Stimulated activated naive B cell treated with anti-CD40 and anti-IgM and Interleukin-4, amounts not matched to agents 10 μg/mL and 1 μg/mL and 100 μg/mL, for 72 hours (primary cell): ENCODE measurements around the gene GPHN.

Experiments used
- ATAC-seq, 2 donors: fragments of 150-1000 bp; cut with Tn5 transposase; replicated peaks; 2 replicates each; pipeline ENCODE4 v1.10.0; 2021; ENCODE audit warnings: moderate library complexity in 1 of 2
- DNase-seq: peaks from one replicate; pipeline ENCODE4 v3.0.0; 2021
- H3K27ac Mint-ChIP-seq: one replicate; pipeline ENCODE4 v1.8.0; 2022; ENCODE audit warnings: mild to moderate bottlenecking, mixed read lengths
- H3K27me3 Mint-ChIP-seq, 2 donors: one replicate each; pipeline ENCODE4 v1.8.0; 2022; ENCODE audit warnings: mixed read lengths in 2 of 2
- H3K36me3 Mint-ChIP-seq, 2 donors: one replicate each; pipeline ENCODE4 v1.8.0; 2022; ENCODE audit warnings: mixed read lengths in 2 of 2, mild to moderate bottlenecking in 1 of 2
- H3K4me1 Mint-ChIP-seq, 2 donors: one replicate each; pipeline ENCODE4 v1.8.0; 2022; ENCODE audit warnings: mixed read lengths in 2 of 2, mild to moderate bottlenecking in 1 of 2
- H3K4me3 Mint-ChIP-seq, 2 donors: one replicate each; pipeline ENCODE4 v1.8.0; 2022; ENCODE audit warnings: mild to moderate bottlenecking in 2 of 2, mixed read lengths in 2 of 2, moderate library complexity in 1 of 2
- H3K9me3 Mint-ChIP-seq, 2 donors: one replicate each; pipeline ENCODE4 v1.8.0; 2022; ENCODE audit warnings: mixed read lengths in 2 of 2, mild to moderate bottlenecking in 1 of 2

The GPHN gene

DNA sequence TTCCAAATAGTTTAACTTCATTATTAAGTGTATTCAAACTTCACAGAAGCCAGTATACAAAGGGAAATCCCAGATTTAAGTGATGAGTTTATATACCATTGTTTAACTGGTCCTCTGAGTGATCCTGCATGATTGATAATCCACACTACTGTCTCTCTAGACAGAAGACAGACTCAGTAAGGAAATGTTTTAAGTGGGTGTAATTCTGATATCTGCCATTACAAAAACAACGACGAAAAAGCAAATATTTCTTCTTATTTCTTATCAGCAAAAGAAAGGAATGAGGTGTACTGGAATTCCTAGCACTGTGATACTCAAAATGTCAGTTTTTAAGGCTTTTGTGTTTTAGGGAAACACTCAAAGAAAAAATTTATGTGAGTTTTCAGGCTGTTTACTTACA lies 127.5 kb downstream of the GPHN start:
- ATAC-seq, result no peak
- Mint-ChIP-seq H3K4me1 (peaks cover 0 to 7% of the 10 kb centered on the region in 2 donors), H3K27ac (no peak overlapping the region), H3K4me3 (no peak overlapping the region), H3K36me3 (peaks cover 0 to 3% of the 10 kb centered on the region in 2 donors), H3K27me3 (no peaks in the 10 kb centered on the region), H3K9me3 (peaks cover 0 to 1% of the 10 kb centered on the region in 2 donors)
- no peak for DNase-seq

- H3K27me3 Mint-ChIP-seq, result no peaks in the 10 kb centered on the region
- peaks cover 0 to 3% of the 10 kb centered on the region in 2 donors for H3K36me3 Mint-ChIP-seq
- peaks cover 0 to 7% of the 10 kb centered on the region in 2 donors for H3K4me1 Mint-ChIP-seq
- ATAC-seq (no peak), DNase-seq (no peak)
- H3K4me3 Mint-ChIP-seq, result no peak overlapping the region
- peaks cover 0 to 1% of the 10 kb centered on the region in 2 donors for H3K9me3 Mint-ChIP-seq
- no peak overlapping the region for H3K27ac Mint-ChIP-seq
Measured at GRCh38 chr14:66636240-66636639, 128.3 kb downstream of the GPHN start.

GRCh38 chr14:66638689-66639088 lies 130.7 kb downstream of the GPHN start:
- no peak overlapping the region for H3K4me3 Mint-ChIP-seq
- ATAC-seq (no peak), DNase-seq (no peak)
- no peaks in the 10 kb centered on the region for H3K27me3 Mint-ChIP-seq
- no peaks in the 10 kb centered on the region for H3K36me3 Mint-ChIP-seq
- peaks cover 7 to 9% of the 10 kb centered on the region in 2 donors for H3K4me1 Mint-ChIP-seq
- no peak overlapping the region for H3K27ac Mint-ChIP-seq
- H3K9me3 Mint-ChIP-seq, result peaks cover 0 to 1% of the 10 kb centered on the region in 2 donors

- Mint-ChIP-seq H3K27me3 (no peaks in the 10 kb centered on the region), H3K4me1 (peaks cover 0 to 9% of the 10 kb centered on the region in 2 donors), H3K9me3 (no peaks in the 10 kb centered on the region), H3K27ac (no peak overlapping the region), H3K4me3 (no peak overlapping the region), H3K36me3 (no peaks in the 10 kb centered on the region)
- no peak for ATAC-seq
- DNase-seq, result no peak
Measured at GRCh38 chr14:66641861-66642635, 134.1 kb downstream of the GPHN start.

DNA sequence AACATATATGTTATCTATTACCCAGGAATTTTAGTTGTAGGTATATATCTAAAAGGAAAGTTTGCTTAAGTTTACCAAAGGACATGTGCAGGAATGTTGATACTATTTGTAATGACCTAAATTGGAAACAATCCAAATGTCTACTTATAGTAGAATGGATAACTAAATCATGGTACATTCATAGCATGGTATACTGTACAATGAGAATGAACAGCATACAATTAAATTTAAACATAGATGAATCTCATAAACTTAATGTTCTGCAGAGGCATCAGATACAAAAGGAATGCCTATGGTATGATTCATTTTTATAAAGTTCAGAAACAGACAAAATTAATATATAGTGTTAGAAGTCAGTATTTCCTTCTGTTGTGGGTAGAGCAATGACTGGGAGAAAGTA lies 135.4 kb downstream of the GPHN start:
- ATAC-seq (no peak), DNase-seq (no peak)
- Mint-ChIP-seq H3K27me3 (no peaks in the 10 kb centered on the region), H3K27ac (no peak overlapping the region), H3K4me1 (peaks cover 0 to 9% of the 10 kb centered on the region in 2 donors), H3K36me3 (no peaks in the 10 kb centered on the region), H3K4me3 (no peak overlapping the region), H3K9me3 (no peaks in the 10 kb centered on the region)

- DNase-seq (no peak), ATAC-seq (no peak)
- Mint-ChIP-seq H3K4me3 (no peak overlapping the region), H3K4me1 (peaks cover 2 to 19% of the 10 kb centered on the region in 2 donors), H3K27ac (no peak overlapping the region), H3K9me3 (no peaks in the 10 kb centered on the region), H3K27me3 (no peaks in the 10 kb centered on the region), H3K36me3 (no peaks in the 10 kb centered on the region)
Measured at GRCh38 chr14:66645716-66646115, 137.8 kb downstream of the GPHN start.

GRCh38 chr14:66649498-66649897 lies 141.6 kb downstream of the GPHN start:
- no peaks in the 10 kb centered on the region for H3K9me3 Mint-ChIP-seq
- peak in 1 of 2 donors; percentile 42 for ATAC-seq
- peaks cover 0 to 2% of the 10 kb centered on the region in 2 donors for H3K36me3 Mint-ChIP-seq
- H3K27ac Mint-ChIP-seq, result no peak overlapping the region
- no peaks in the 10 kb centered on the region for H3K27me3 Mint-ChIP-seq
- no peak overlapping the region for H3K4me3 Mint-ChIP-seq
- no peak for DNase-seq
- peaks cover 2 to 10% of the 10 kb centered on the region in 2 donors for H3K4me1 Mint-ChIP-seq

DNA sequence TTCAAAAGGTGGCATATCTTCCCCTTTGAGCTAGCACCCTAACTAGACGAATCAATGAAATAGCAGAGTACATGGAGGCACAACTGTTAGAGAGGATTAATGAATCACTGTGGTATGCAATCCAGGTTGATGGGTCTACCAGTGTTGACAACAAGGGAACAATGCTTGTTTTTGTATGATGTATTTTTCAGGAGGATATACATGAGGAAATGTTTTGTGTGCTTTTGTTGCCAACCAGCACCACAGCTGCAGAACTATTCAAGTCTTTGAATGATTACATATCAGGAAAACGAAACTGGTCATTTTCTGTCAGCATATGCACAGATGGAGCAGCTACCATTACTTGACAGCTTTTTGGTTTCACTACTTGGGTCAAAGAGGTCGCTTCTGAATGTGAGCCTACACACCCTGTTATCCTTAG lies 142.6 kb downstream of the GPHN start:
- H3K36me3 Mint-ChIP-seq, result peaks cover 0 to 3% of the 10 kb centered on the region in 2 donors
- no peak for DNase-seq
- ATAC-seq, result no peak
- H3K4me1 Mint-ChIP-seq, result peaks cover 2 to 10% of the 10 kb centered on the region in 2 donors
- H3K4me3 Mint-ChIP-seq, result no peak overlapping the region
- no peaks in the 10 kb centered on the region for H3K9me3 Mint-ChIP-seq
- no peaks in the 10 kb centered on the region for H3K27me3 Mint-ChIP-seq
- H3K27ac Mint-ChIP-seq, result peak overlapping the region; percentile 25

- no peaks in the 10 kb centered on the region for H3K27me3 Mint-ChIP-seq
- no peak overlapping the region for H3K4me3 Mint-ChIP-seq
- DNase-seq (no peak), ATAC-seq (no peak)
- peaks cover 2 to 10% of the 10 kb centered on the region in 2 donors for H3K4me1 Mint-ChIP-seq
- H3K36me3 Mint-ChIP-seq, result peaks cover 5 to 11% of the 10 kb centered on the region in 2 donors
- H3K27ac Mint-ChIP-seq, result no peak overlapping the region
- H3K9me3 Mint-ChIP-seq, result peaks cover 5 to 8% of the 10 kb centered on the region in 2 donors
Measured at GRCh38 chr14:66651536-66652220, 143.7 kb downstream of the GPHN start.

GRCh38 chr14:66652525-66653106 lies 144.7 kb downstream of the GPHN start:
- ATAC-seq (no peak), DNase-seq (no peak)
- peaks cover 7 to 15% of the 10 kb centered on the region in 2 donors for H3K36me3 Mint-ChIP-seq
- H3K27me3 Mint-ChIP-seq, result no peaks in the 10 kb centered on the region
- no peak overlapping the region for H3K4me3 Mint-ChIP-seq
- H3K27ac Mint-ChIP-seq, result no peak overlapping the region
- H3K9me3 Mint-ChIP-seq, result peaks cover 5 to 9% of the 10 kb centered on the region in 2 donors
- H3K4me1 Mint-ChIP-seq, result peaks cover 2 to 10% of the 10 kb centered on the region in 2 donors

DNA sequence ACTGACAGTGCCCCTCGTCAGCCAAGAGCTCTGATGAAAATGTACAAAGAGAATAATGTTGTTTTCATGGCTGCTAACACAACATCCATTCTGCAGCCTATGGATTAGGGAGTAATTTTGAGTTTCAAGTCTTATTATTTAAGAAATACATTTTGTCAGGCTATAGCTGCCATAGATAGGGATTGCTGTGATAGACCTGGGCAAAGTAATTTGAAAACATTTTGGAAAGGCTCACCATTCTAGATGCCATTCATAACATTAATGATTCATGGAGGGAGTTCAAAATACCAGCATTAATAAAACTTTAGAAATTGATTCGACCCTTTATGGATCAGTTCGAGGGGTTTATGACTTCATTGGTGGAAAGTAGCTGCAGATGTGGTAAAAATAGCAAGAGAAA lies 149.8 kb downstream of the GPHN start:
- no peak for DNase-seq
- Mint-ChIP-seq H3K9me3 (peaks cover 15 to 23% of the 10 kb centered on the region in 2 donors), H3K4me1 (no peaks in the 10 kb centered on the region), H3K27me3 (no peaks in the 10 kb centered on the region), H3K27ac (no peak overlapping the region), H3K4me3 (no peak overlapping the region), H3K36me3 (peaks cover 17 to 35% of the 10 kb centered on the region in 2 donors)
- ATAC-seq, result no peak

- DNase-seq, result no peak
- no peak overlapping the region for H3K4me3 Mint-ChIP-seq
- peaks cover 25 to 30% of the 10 kb centered on the region in 2 donors for H3K9me3 Mint-ChIP-seq
- H3K27ac Mint-ChIP-seq, result no peak overlapping the region
- H3K36me3 Mint-ChIP-seq, result peaks cover 19 to 32% of the 10 kb centered on the region in 2 donors
- ATAC-seq, result no peak
- H3K27me3 Mint-ChIP-seq, result no peaks in the 10 kb centered on the region
- H3K4me1 Mint-ChIP-seq, result no peaks in the 10 kb centered on the region
Measured at GRCh38 chr14:66662374-66662773, 154.4 kb downstream of the GPHN start.

DNA sequence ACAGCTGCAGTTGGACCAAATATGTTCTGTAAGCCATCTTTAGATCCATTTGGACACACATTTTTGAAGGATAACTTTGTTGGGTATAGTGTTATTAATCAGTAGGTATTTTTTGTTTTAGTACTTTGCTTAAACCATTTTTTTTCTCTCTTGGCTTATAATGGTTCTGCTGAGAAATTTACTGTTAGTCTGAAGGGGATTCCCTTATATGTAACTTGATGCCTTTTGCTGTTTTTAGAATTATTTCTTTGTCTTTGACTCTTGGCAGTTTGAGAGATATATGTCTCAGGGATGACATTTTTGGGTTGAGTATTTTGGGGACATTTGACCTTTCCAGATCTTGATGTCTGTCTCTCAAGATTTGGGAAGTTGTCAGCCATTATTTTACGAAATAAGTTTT lies 169.8 kb downstream of the GPHN start:
- H3K36me3 Mint-ChIP-seq, result peaks cover 23 to 36% of the 10 kb centered on the region in 2 donors
- DNase-seq (no peak), ATAC-seq (no peak)
- H3K9me3 Mint-ChIP-seq, result peaks cover 25 to 29% of the 10 kb centered on the region in 2 donors
- no peak overlapping the region for H3K4me3 Mint-ChIP-seq
- H3K27me3 Mint-ChIP-seq, result no peaks in the 10 kb centered on the region
- H3K27ac Mint-ChIP-seq, result no peak overlapping the region
- H3K4me1 Mint-ChIP-seq, result peaks cover 3 to 4% of the 10 kb centered on the region in 2 donors

DNA sequence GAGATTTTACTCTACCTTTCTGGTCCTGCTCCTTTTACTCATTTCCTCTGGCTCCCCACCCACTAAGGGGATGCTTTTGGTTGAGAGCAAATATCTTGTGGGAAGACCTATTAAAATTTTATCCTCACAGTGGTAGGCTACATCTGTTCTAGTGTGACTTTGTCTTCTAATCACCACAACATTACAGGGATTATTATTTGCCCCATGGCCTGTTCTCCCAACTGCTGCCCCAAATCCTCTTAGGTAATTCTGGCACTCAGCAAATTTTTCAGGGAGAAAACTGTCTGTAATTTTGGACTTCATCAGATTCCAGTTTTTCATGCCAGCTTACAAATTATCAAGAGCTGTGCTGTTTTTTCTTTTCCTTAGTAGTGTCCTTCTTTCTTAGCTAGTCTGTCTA lies 172.3 kb downstream of the GPHN start:
- no peak overlapping the region for H3K27ac Mint-ChIP-seq
- peaks cover 23 to 25% of the 10 kb centered on the region in 2 donors for H3K9me3 Mint-ChIP-seq
- H3K27me3 Mint-ChIP-seq, result no peaks in the 10 kb centered on the region
- no peak overlapping the region for H3K4me3 Mint-ChIP-seq
- H3K4me1 Mint-ChIP-seq, result peaks cover 0 to 4% of the 10 kb centered on the region in 2 donors
- ATAC-seq, result no peak
- no peak for DNase-seq
- peaks cover 18 to 36% of the 10 kb centered on the region in 2 donors for H3K36me3 Mint-ChIP-seq
